Activated T-cell treated with anti-CD3 and anti-CD28 coated beads, Interleukin-2, amount 50 U/mL, for 4 hours (primary cell): ENCODE results near the gene NRP1. TPM values are rescaled to one million over a fixed set of nuclear protein-coding genes. Genes with fewer than 3 reads are reported as not detected.
"Not testable (repeated sequence)": the region's sequence is repeated elsewhere in the genome, so short reads cannot be mapped to it uniquely, and the experiment has no call there.

Experiments used
- ATAC-seq, 2 donors: fragments of 200-7000 bp; cut with Tn5 transposase; one replicate each; pipeline ENCODE4 v1.10.0; 2021
- DNase-seq: peaks from one replicate; pipeline ENCODE4 v3.0.0-alpha.2; 2020
- H3K27me3 Mint-ChIP-seq: one replicate; pipeline ENCODE4 v1.8.0; 2021; ENCODE audit warnings: low read depth, mixed read lengths
- H3K36me3 Mint-ChIP-seq: one replicate; pipeline ENCODE4 v1.8.0; 2022; ENCODE audit warnings: mixed read lengths; ENCODE audit not compliant: insufficient read depth
- H3K4me1 Mint-ChIP-seq: one replicate; pipeline ENCODE4 v1.8.0; 2021; ENCODE audit warnings: low read depth, mixed read lengths
- H3K4me3 Mint-ChIP-seq: one replicate; pipeline ENCODE4 v1.8.0; 2021; ENCODE audit warnings: mild to moderate bottlenecking, moderate library complexity, mixed read lengths
- H3K9me3 Mint-ChIP-seq: one replicate; pipeline ENCODE4 v1.8.0; 2021; ENCODE audit warnings: mixed read lengths
- total RNA-seq, 3 donors: library from RNA; stranded (reverse); gene quantifications; one replicate each; pipeline ENCODE4 v1.2.1, GENCODE V29; 2021

Gene NRP1
- total RNA-seq = 1 to 10 TPM; 3.5 to 4.5 (median 4.0) TPM

- Mint-ChIP-seq H3K9me3 (no peaks in the 10 kb centered on the region), H3K27me3 (peaks cover 61% of the 10 kb centered on the region), H3K4me3 (peak within 1 kb of the TSS; percentile 78), H3K36me3 (no peaks in the 10 kb centered on the region), H3K4me1 (peaks cover 27% of the 10 kb centered on the region)
- ATAC-seq = peak; percentile 49 to 51
- DNase-seq = no peak
These were observed at the start of gene NRP1 for GRCh38 chr10:33334153-33334804. Gene NRP1, minus strand, starts transcription at chr10:33334667. Its CDS starts 285 bp downstream, at chr10:33334382.

GRCh38 chr10:33384201-33384600 lies 49.7 kb upstream of the NRP1 start:
- peaks cover 21% of the 10 kb centered on the region for H3K27me3 Mint-ChIP-seq
- H3K36me3 Mint-ChIP-seq, DNase-seq, ATAC-seq, H3K4me1 Mint-ChIP-seq, H3K9me3 Mint-ChIP-seq, H3K4me3 Mint-ChIP-seq: not testable (repeated sequence)

GRCh38 chr10:33382921-33383713 lies 48.6 kb upstream of the NRP1 start:
- no peaks in the 10 kb centered on the region for H3K9me3 Mint-ChIP-seq
- peaks cover 21% of the 10 kb centered on the region for H3K27me3 Mint-ChIP-seq
- H3K36me3 Mint-ChIP-seq = no peaks in the 10 kb centered on the region

GRCh38 chr10:33382216-33382600 lies 47.7 kb upstream of the NRP1 start:
- no peak overlapping the region for H3K4me3 Mint-ChIP-seq
- H3K9me3 Mint-ChIP-seq = no peaks in the 10 kb centered on the region
- H3K36me3 Mint-ChIP-seq = no peaks in the 10 kb centered on the region
- peaks cover 10% of the 10 kb centered on the region for H3K4me1 Mint-ChIP-seq
- DNase-seq (no peak), ATAC-seq (no peak)
- peaks cover 17% of the 10 kb centered on the region for H3K27me3 Mint-ChIP-seq

More at GRCh38 chr10:33382921-33383713, 48.6 kb upstream of the NRP1 start:
- no peak for ATAC-seq
- no peak overlapping the region for H3K4me3 Mint-ChIP-seq
- DNase-seq = no peak
- H3K4me1 Mint-ChIP-seq = peaks cover 3% of the 10 kb centered on the region

- H3K36me3 Mint-ChIP-seq = no peaks in the 10 kb centered on the region
- H3K4me1 Mint-ChIP-seq = peaks cover 16% of the 10 kb centered on the region
- ATAC-seq = no peak
- no peak for DNase-seq
- H3K9me3 Mint-ChIP-seq = no peaks in the 10 kb centered on the region
- no peak overlapping the region for H3K4me3 Mint-ChIP-seq
- peaks cover 17% of the 10 kb centered on the region for H3K27me3 Mint-ChIP-seq
These were observed 47.2 kb upstream of the NRP1 start for GRCh38 chr10:33381451-33382215.

- ATAC-seq = peak; percentile 38 to 42
- DNase-seq = no peak
- Mint-ChIP-seq H3K4me1 (peaks cover 19% of the 10 kb centered on the region), H3K36me3 (no peaks in the 10 kb centered on the region), H3K9me3 (no peaks in the 10 kb centered on the region), H3K27me3 (peaks cover 13% of the 10 kb centered on the region), H3K4me3 (no peak overlapping the region)
These were observed 43.2 kb upstream of the NRP1 start for GRCh38 chr10:33377658-33378025.

- no peaks in the 10 kb centered on the region for H3K9me3 Mint-ChIP-seq
- no peaks in the 10 kb centered on the region for H3K36me3 Mint-ChIP-seq
- DNase-seq = no peak
- H3K4me1 Mint-ChIP-seq = peaks cover 19% of the 10 kb centered on the region
- peaks cover 11% of the 10 kb centered on the region for H3K27me3 Mint-ChIP-seq
- ATAC-seq = peak; percentile 60 to 63
- no peak overlapping the region for H3K4me3 Mint-ChIP-seq
These were observed 42.6 kb upstream of the NRP1 start for GRCh38 chr10:33376976-33377657.

- Mint-ChIP-seq H3K4me1 (peaks cover 19% of the 10 kb centered on the region), H3K4me3 (no peak overlapping the region), H3K36me3 (no peaks in the 10 kb centered on the region), H3K9me3 (no peaks in the 10 kb centered on the region), H3K27me3 (peaks cover 10% of the 10 kb centered on the region)
- ATAC-seq (no peak), DNase-seq (no peak)
These were observed 42.0 kb upstream of the NRP1 start for GRCh38 chr10:33376476-33376875.

- peaks cover 17% of the 10 kb centered on the region for H3K4me1 Mint-ChIP-seq
- H3K27me3 Mint-ChIP-seq = peaks cover 6% of the 10 kb centered on the region
- no peak for ATAC-seq
- H3K36me3 Mint-ChIP-seq = no peaks in the 10 kb centered on the region
- H3K9me3 Mint-ChIP-seq = no peaks in the 10 kb centered on the region
- no peak overlapping the region for H3K4me3 Mint-ChIP-seq
- no peak for DNase-seq
These were observed 38.8 kb upstream of the NRP1 start for GRCh38 chr10:33373263-33373662.

- DNase-seq = no peak
These were observed 36.8 kb upstream of the NRP1 start for GRCh38 chr10:33371234-33371633.

GRCh38 chr10:33370434-33370930 lies 36.0 kb upstream of the NRP1 start:
- H3K9me3 Mint-ChIP-seq = peaks cover 4% of the 10 kb centered on the region
- no peaks in the 10 kb centered on the region for H3K36me3 Mint-ChIP-seq
- ATAC-seq (no peak), DNase-seq (no peak)
- no peak overlapping the region for H3K4me3 Mint-ChIP-seq
- H3K27me3 Mint-ChIP-seq = peaks cover 5% of the 10 kb centered on the region
- H3K4me1 Mint-ChIP-seq = peaks cover 6% of the 10 kb centered on the region

More at GRCh38 chr10:33371234-33371633, 36.8 kb upstream of the NRP1 start:
- Mint-ChIP-seq H3K36me3 (no peaks in the 10 kb centered on the region), H3K9me3 (peaks cover 1% of the 10 kb centered on the region), H3K4me1 (peaks cover 3% of the 10 kb centered on the region), H3K4me3 (no peak overlapping the region), H3K27me3 (peaks cover 5% of the 10 kb centered on the region)
- ATAC-seq = no peak

- H3K4me3 Mint-ChIP-seq = no peak overlapping the region
- no peak for ATAC-seq
- H3K4me1 Mint-ChIP-seq = peaks cover 14% of the 10 kb centered on the region
- H3K27me3 Mint-ChIP-seq = peaks cover 7% of the 10 kb centered on the region
- no peaks in the 10 kb centered on the region for H3K36me3 Mint-ChIP-seq
- DNase-seq = no peak
- H3K9me3 Mint-ChIP-seq = peaks cover 4% of the 10 kb centered on the region
These were observed 33.6 kb upstream of the NRP1 start for GRCh38 chr10:33368086-33368485.

- H3K9me3 Mint-ChIP-seq = peaks cover 4% of the 10 kb centered on the region
- no peak overlapping the region for H3K4me3 Mint-ChIP-seq
- ATAC-seq (peak; percentile 97 to 98), DNase-seq (no peak)
- peaks cover 7% of the 10 kb centered on the region for H3K27me3 Mint-ChIP-seq
- H3K4me1 Mint-ChIP-seq = peaks cover 14% of the 10 kb centered on the region
- no peaks in the 10 kb centered on the region for H3K36me3 Mint-ChIP-seq
These were observed 31.5 kb upstream of the NRP1 start for GRCh38 chr10:33365871-33366411.
